Measurements from ENCODE around the gene PIK3R1.

- TF ChIP-seq CTCF (IDR thresholded peaks at IDR 0.05) (no peak), POLR2A (IDR thresholded peaks at IDR 0.05) (no peak), POLR2AphosphoS5 (IDR thresholded peaks at IDR 0.05) (no peak)
Measured at GRCh38 chr5:68337235-68337634, 121.7 kb downstream of the PIK3R1 start.

All from stomach (tissue), 4 donors.